Panc1 (cell line): ENCODE data around the gene PAK4. TPM values are rescaled to one million over a fixed set of nuclear protein-coding genes. Genes with fewer than 3 reads are reported as not detected.

Experiments
- ATAC-seq: fragments of 200-7000 bp; cut with Tn5 transposase; 2 replicates; pipeline ENCODE4 v1.9.1; 2020; ENCODE audit warnings: mild to moderate bottlenecking, moderate library complexity
- BruUV-seq: library from RNA; stranded (reverse); fragments of 400-500 nt; replicated peaks from 2 replicates; lab custom pipeline; 2021; lab: Mats Ljungman, UMichigan
- CTCF ChIA-PET: fragments of 300-600 bp; sonication (Branson Sonifier 250); formaldehyde crosslinking; loops from one replicate; lab custom pipeline; 2022; ENCODE audit warnings: antibody characterized with exemption; lab: Charles Lee
- POLR2A ChIA-PET: fragments of 300-600 bp; sonication (Branson Sonifier 250); formaldehyde crosslinking; loops from one replicate; lab custom pipeline; 2022; ENCODE audit warnings: antibody characterized with exemption; lab: Charles Lee
- DNase-seq: peaks from one replicate; pipeline ENCODE4 v3.0.0-alpha.2; 2010; ENCODE audit warnings: low read depth, low spot score
- H3K27ac ChIP-seq: 2 replicates; pipeline ENCODE4 v1.5.1; 2011; ENCODE audit warnings: mild to moderate bottlenecking, low read length, inconsistent platforms
- H3K27me3 ChIP-seq: fragments of 200-500 bp; sonication (Bioruptor generic); 2 replicates; pipeline ENCODE4 v1.6.0; 2014; ENCODE audit warnings: low read length, inconsistent platforms; ENCODE audit not compliant: control insufficient read depth, insufficient read depth
- H3K36me3 ChIP-seq: fragments of 200-500 bp; sonication (Bioruptor generic); 2 replicates; pipeline ENCODE4 v1.5.1; 2014; ENCODE audit warnings: inconsistent platforms, mild to moderate bottlenecking, low read length, moderate library complexity; ENCODE audit not compliant: control insufficient read depth, insufficient read depth
- H3K4me1 ChIP-seq: 2 replicates; pipeline ENCODE4 v1.5.1; 2011; ENCODE audit warnings: inconsistent platforms, mild to moderate bottlenecking, low read length, moderate library complexity; ENCODE audit not compliant: control insufficient read depth, insufficient read depth
- H3K4me3 ChIP-seq, 2 experiments: 2 replicates each; pipeline ENCODE4 v1.5.1; 2011 to 2012; ENCODE audit warnings: low read depth in 2 of 2, low read length in 2 of 2, mild to moderate bottlenecking in 2 of 2, inconsistent platforms in 1 of 2, moderate library complexity in 1 of 2
- H3K9me3 ChIP-seq: fragments of 200-500 bp; sonication (Bioruptor generic); 2 replicates; pipeline ENCODE4 v1.5.1; 2014; ENCODE audit warnings: low read depth, mild to moderate bottlenecking, inconsistent platforms, low read length, moderate library complexity; ENCODE audit not compliant: control insufficient read depth, insufficient read depth
- POLR2AphosphoS5 ChIP-seq: IDR thresholded peaks from 2 replicates; pipeline ENCODE4 v1.6.1; 2012; ENCODE audit warnings: mild to moderate bottlenecking, low read depth, low read length, moderate library complexity
- SIN3A ChIP-seq: IDR thresholded peaks from 2 replicates; pipeline ENCODE4 v1.6.1; 2012; ENCODE audit warnings: low read depth, mild to moderate bottlenecking, low read length, moderate library complexity, borderline replicate concordance; ENCODE audit not compliant: insufficient read depth
- TCF7L2 ChIP-seq: IDR thresholded peaks from 2 replicates; pipeline ENCODE4 v1.6.1; 2011; ENCODE audit warnings: mild to moderate bottlenecking, low read depth, low read length, inconsistent platforms
- in situ Hi-C: cut with HindIII; loops from 2 replicates; pipeline ENCODE4 v1.10.0; 2016; ENCODE audit warnings: low sequenced_read_pairs, low pct_unique_long_range_greater_than_20kb
- intact Hi-C: fragments of 100-400 bp; cut with micrococcal nuclease; formaldehyde crosslinking; loops from one replicate; pipeline ENCODE4 v1.10.0; 2022; ENCODE audit not compliant: unreplicated experiment
- total RNA-seq: library from RNA; stranded (reverse); gene quantifications from one replicate; pipeline ENCODE4 v1.2.1, GENCODE V29; 2021; ENCODE audit not compliant: unreplicated experiment
- TF ChIP-seq, protein P1 (sequence below): fragments of 450-650 bp; IDR thresholded peaks from 2 replicates; pipeline ENCODE4 v1.5.1; 2017; ENCODE audit warnings: mild to moderate bottlenecking
- TF ChIP-seq, protein P2 (sequence below), 2 experiments: IDR thresholded peaks; 2 replicates each; pipeline ENCODE4 v1.6.1; 2011 to 2012; ENCODE audit warnings: low read depth in 2 of 2, control low read depth in 1 of 2, low read length in 1 of 2, mild to moderate bottlenecking in 1 of 2, moderate library complexity in 1 of 2; ENCODE audit not compliant: insufficient read depth in 1 of 2

PAK4 gene
- total RNA-seq, 1 experiment from 2014 or later, result 311 TPM

DNA sequence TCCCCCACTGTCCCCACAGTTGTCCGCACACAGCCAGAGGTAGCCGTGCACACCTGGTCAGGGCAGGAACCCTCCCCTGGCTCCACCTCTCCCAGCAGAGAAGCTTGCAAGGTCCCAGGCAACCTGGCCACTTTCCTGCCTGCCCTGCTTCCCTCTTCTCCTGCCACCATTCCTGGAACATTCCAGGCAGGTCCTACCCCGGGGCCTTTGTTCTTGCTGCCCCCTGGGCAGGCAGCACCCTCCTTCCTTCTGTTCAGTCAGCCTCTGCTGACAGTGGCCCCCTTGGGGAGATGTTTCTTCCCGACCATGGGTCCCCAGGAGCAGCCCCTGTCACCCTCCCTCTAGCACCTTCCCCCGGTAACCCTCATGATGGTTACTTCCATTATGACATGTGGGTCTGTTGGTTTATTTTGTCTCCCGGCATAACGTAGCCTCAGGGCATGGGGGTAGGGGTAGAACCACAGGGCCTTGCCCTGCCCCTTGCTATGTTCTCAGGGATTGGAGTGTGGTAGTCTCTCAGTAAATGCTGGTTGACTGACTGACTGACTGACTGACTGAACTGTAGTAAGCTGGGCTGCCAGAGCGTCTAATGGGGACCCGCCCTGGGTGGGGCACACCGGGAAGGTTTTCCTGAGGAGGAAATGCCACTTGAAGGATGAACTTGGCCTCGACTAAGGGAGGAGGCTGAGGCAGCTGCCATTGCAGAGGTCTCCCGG, 10.8 kb downstream of the PAK4 start:
- no TSS peak for BruUV-seq
- H3K27me3 ChIP-seq, result no peaks in the 10 kb centered on the region
- H3K9me3 ChIP-seq, result no peaks in the 10 kb centered on the region
- intact Hi-C loops, result no loop called here
- in situ Hi-C loops, result no loop called here
- 0 out of 2 replicates have a peak, but pooled peaks have one; percentile 8 for ATAC-seq
- peak overlapping the region; percentile 6; the same call in 1 of the 2 replicates for H3K27ac ChIP-seq
- ChIA-PET CTCF (interaction anchor here (0.6 kb wide), 1 partner anchor 10 kb away, joined by 5 read pairs; no protein-coding TSS in a partner anchor), POLR2A (no interaction called here)
- TF ChIP-seq TCF7L2 (no peak), POLR2AphosphoS5 (no peak), SIN3A (no peak)
- TF ChIP-seq, protein P1, sequence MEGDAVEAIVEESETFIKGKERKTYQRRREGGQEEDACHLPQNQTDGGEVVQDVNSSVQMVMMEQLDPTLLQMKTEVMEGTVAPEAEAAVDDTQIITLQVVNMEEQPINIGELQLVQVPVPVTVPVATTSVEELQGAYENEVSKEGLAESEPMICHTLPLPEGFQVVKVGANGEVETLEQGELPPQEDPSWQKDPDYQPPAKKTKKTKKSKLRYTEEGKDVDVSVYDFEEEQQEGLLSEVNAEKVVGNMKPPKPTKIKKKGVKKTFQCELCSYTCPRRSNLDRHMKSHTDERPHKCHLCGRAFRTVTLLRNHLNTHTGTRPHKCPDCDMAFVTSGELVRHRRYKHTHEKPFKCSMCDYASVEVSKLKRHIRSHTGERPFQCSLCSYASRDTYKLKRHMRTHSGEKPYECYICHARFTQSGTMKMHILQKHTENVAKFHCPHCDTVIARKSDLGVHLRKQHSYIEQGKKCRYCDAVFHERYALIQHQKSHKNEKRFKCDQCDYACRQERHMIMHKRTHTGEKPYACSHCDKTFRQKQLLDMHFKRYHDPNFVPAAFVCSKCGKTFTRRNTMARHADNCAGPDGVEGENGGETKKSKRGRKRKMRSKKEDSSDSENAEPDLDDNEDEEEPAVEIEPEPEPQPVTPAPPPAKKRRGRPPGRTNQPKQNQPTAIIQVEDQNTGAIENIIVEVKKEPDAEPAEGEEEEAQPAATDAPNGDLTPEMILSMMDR, result no peak
- TF ChIP-seq, protein P2, sequence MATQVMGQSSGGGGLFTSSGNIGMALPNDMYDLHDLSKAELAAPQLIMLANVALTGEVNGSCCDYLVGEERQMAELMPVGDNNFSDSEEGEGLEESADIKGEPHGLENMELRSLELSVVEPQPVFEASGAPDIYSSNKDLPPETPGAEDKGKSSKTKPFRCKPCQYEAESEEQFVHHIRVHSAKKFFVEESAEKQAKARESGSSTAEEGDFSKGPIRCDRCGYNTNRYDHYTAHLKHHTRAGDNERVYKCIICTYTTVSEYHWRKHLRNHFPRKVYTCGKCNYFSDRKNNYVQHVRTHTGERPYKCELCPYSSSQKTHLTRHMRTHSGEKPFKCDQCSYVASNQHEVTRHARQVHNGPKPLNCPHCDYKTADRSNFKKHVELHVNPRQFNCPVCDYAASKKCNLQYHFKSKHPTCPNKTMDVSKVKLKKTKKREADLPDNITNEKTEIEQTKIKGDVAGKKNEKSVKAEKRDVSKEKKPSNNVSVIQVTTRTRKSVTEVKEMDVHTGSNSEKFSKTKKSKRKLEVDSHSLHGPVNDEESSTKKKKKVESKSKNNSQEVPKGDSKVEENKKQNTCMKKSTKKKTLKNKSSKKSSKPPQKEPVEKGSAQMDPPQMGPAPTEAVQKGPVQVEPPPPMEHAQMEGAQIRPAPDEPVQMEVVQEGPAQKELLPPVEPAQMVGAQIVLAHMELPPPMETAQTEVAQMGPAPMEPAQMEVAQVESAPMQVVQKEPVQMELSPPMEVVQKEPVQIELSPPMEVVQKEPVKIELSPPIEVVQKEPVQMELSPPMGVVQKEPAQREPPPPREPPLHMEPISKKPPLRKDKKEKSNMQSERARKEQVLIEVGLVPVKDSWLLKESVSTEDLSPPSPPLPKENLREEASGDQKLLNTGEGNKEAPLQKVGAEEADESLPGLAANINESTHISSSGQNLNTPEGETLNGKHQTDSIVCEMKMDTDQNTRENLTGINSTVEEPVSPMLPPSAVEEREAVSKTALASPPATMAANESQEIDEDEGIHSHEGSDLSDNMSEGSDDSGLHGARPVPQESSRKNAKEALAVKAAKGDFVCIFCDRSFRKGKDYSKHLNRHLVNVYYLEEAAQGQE (IDR thresholded peaks at IDR 0.05; ENCODE audit: insufficient read depth in 1 of 2, low read depth in 2 of 2, low read length in 1 of 2), result no peak
- H3K4me3 ChIP-seq, result no peak overlapping the region
- H3K36me3 ChIP-seq, result no peaks in the 10 kb centered on the region
- DNase-seq, result no peak
- H3K4me1 ChIP-seq, result peaks cover 65% of the 10 kb centered on the region

DNA sequence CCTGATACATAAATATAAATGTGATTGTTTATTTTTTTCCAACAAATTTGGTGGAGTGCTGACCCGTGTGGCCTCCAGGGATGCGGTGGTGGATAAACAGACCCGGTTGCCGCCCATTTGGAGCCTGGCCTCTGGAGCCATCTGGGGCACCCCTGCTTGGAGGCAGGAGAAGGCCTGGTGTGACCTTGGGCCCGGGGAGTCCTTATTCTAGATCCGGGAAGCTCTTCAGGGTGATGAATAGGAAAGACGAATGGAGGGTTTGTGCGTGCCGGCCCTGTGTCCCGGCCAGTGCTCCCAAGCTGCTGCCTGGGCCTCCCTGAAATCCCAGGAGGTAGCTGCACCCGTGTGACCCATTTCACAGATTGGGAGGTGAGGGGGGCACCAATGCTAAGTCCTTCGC, 11.5 kb downstream of the PAK4 start:
- H3K27ac ChIP-seq, result no peak overlapping the region
- DNase-seq (no peak), ATAC-seq (no peak)
- POLR2A ChIA-PET, result interaction anchor here (0.6 kb wide), 2 partner anchors 36 to 38 kb away, joined by 6 to 9 read pairs; no protein-coding TSS in a partner anchor
- no peaks in the 10 kb centered on the region for H3K27me3 ChIP-seq
- H3K4me3 ChIP-seq, result no peak overlapping the region
- H3K9me3 ChIP-seq, result no peaks in the 10 kb centered on the region
- H3K4me1 ChIP-seq, result peaks cover 57% of the 10 kb centered on the region
- in situ Hi-C loops, result no loop called here
- TF ChIP-seq SIN3A (no peak), TCF7L2 (no peak), POLR2AphosphoS5 (no peak; the same call in 1 of the 2 replicates)
- TF ChIP-seq, protein P2 (IDR thresholded peaks at IDR 0.05; ENCODE audit: insufficient read depth in 1 of 2, low read depth in 2 of 2, low read length in 1 of 2), result no peak
- TF ChIP-seq, protein P1, result no peak
- CTCF ChIA-PET, result no interaction called here
- H3K36me3 ChIP-seq, result no peaks in the 10 kb centered on the region
- intact Hi-C loops, result no loop called here
- BruUV-seq, result no TSS peak
